Parathyroid adenoma (tissue), 2 donors: Measurements from ENCODE around the gene MMP24OS.

Experiments
- H2AFZ ChIP-seq: fragments of 300-600 bp; sonication (generic); one replicate; pipeline ENCODE4 v1.7.0; 2017; ENCODE audit warnings: antibody characterized with exemption, mild to moderate bottlenecking
- H3K27ac ChIP-seq: fragments of 300-600 bp; sonication (generic); one replicate; pipeline ENCODE4 v1.7.0; 2017
- H3K27me3 ChIP-seq: fragments of 300-600 bp; sonication (generic); one replicate; pipeline ENCODE4 v1.7.0; 2017; ENCODE audit warnings: low read length; ENCODE audit not compliant: control insufficient read depth, insufficient read depth
- H3K36me3 ChIP-seq: fragments of 300-600 bp; sonication (generic); one replicate; pipeline ENCODE4 v1.7.0; 2017; ENCODE audit warnings: low read length; ENCODE audit not compliant: control insufficient read depth, insufficient read depth
- H3K4me1 ChIP-seq: fragments of 300-600 bp; sonication (generic); one replicate; pipeline ENCODE4 v1.7.0; 2017; ENCODE audit warnings: control low read depth
- H3K4me2 ChIP-seq: fragments of 300-600 bp; sonication (generic); one replicate; pipeline ENCODE4 v1.7.0; 2017; ENCODE audit warnings: low read length
- H3K4me3 ChIP-seq: fragments of 300-600 bp; sonication (generic); one replicate; pipeline ENCODE4 v1.7.0; 2017; ENCODE audit warnings: low read depth, low read length
- H3K79me2 ChIP-seq: fragments of 300-600 bp; sonication (generic); one replicate; pipeline ENCODE4 v1.7.0; 2017; ENCODE audit warnings: control low read depth
- H3K9ac ChIP-seq: fragments of 300-600 bp; sonication (generic); one replicate; pipeline ENCODE4 v1.7.0; 2017; ENCODE audit warnings: mild to moderate bottlenecking
- H3K9me3 ChIP-seq: fragments of 300-600 bp; sonication (generic); one replicate; pipeline ENCODE4 v1.7.0; 2017; ENCODE audit warnings: low read length; ENCODE audit not compliant: control insufficient read depth
- TF ChIP-seq, protein P1 (sequence below): fragments of 300-600 bp; sonication (generic); IDR thresholded peaks from one replicate; pipeline ENCODE4 v1.7.0; 2017; ENCODE audit warnings: antibody characterized with exemption, mild to moderate bottlenecking
- donor health status: primary hyperparathyroidism.

The MMP24OS gene

DNA sequence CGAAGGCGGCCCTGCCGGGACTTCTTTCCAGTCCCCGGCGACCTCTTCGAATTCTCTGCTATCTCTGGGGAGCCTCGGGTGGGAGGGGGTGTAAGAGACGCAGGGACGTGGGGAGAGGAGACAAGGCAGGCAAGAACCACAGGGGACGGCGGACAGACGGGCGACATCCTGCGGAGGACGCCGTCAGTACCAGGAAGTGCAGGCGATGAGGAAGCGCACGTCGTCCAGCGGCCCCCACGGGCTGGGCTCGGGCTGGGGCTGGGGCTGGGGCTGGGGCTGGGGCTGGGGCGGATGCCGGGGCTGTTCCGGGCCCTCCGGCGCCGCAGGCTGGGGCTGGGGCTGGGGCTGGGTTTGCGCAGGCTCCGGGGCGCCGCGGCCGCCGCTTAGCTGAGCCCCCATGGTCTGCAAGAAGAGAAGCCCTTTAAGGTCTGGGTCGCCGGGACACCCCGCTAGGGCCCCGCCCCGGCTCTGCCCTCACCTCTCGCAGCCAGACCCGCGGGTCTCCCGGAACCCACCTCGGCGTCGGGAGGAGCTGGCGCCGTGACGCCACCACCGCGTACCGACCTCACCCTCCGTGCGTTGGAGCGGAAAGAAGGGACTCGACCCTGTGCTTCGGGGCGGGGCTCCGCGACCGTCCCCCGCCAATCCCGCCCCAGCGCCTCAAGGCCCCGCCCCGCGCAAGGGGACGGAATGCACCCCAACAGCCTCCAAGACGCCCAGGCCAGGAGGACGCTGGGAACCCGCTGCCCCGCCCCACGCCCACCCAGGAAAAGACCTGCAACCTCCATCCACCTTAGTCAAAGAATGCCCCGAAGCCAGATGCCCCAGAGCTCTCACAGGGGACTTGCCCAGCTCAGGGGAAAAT is at the start of gene MMP24OS:
TSS of gene MMP24OS (minus strand) at position 592 of the 865 bp plus-strand sequence. CDS start at position 399, 193 bp downstream.
- Histone ChIP-seq H2AFZ (peak within 1 kb of the TSS; percentile 84), H3K79me2 (peaks cover 8% of the 10 kb centered on the region), H3K4me3 (peak within 1 kb of the TSS; percentile 60), H3K9me3 (no peaks in the 10 kb centered on the region), H3K4me1 (peaks cover 14% of the 10 kb centered on the region), H3K27ac (peak within 1 kb of the TSS; percentile 84), H3K9ac (no peak within 1 kb of the TSS), H3K4me2 (peak within 1 kb of the TSS; percentile 88), H3K36me3 (no peaks in the 10 kb centered on the region), H3K27me3 (no peaks in the 10 kb centered on the region)
- TF ChIP-seq, protein P1, sequence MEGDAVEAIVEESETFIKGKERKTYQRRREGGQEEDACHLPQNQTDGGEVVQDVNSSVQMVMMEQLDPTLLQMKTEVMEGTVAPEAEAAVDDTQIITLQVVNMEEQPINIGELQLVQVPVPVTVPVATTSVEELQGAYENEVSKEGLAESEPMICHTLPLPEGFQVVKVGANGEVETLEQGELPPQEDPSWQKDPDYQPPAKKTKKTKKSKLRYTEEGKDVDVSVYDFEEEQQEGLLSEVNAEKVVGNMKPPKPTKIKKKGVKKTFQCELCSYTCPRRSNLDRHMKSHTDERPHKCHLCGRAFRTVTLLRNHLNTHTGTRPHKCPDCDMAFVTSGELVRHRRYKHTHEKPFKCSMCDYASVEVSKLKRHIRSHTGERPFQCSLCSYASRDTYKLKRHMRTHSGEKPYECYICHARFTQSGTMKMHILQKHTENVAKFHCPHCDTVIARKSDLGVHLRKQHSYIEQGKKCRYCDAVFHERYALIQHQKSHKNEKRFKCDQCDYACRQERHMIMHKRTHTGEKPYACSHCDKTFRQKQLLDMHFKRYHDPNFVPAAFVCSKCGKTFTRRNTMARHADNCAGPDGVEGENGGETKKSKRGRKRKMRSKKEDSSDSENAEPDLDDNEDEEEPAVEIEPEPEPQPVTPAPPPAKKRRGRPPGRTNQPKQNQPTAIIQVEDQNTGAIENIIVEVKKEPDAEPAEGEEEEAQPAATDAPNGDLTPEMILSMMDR: no peak

DNA sequence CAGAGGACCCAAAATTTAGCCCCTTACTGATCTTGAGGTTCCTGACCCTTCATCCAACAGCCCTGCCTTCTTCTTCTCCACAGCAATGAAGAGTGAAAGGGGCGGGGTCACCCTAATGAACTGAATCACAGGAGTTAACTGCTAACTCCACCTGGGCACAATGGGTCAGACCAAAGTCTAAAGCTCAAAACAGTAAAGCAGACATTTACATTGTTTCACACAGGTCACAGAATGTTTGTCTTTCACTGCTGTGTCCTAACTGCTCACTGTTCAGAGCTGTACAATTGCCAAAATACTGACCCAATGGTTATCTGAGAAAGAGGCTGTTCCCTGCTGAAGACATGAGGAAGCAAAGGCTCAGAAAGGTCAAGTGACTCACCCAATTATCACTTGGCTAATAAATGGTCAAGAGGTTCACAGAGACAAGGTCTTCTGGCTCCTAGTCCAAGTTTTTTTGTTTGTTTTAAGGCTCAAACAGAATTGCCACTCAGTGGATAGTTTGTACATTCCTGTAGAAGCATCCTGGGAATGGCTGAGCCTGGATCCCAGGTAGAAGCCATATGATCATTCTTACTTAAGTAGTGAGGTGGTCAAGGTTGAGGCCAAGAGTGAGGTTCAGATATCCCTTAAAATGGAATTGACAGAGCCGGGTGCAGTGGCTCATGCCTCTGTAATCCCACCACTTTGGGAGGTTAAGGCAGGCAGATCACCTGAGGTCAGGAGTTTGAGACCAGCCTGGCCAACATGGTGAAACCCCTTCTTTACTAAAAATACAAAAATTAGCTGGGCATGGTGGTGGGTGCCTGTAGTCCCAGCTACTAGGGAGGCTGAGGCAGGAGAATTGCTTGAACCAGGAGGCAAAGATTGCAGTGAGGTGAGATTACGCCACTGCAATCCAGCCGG is 49.4 kb upstream of the MMP24OS start:
- Histone ChIP-seq H3K4me3 (no peak overlapping the region), H3K9me3 (no peaks in the 10 kb centered on the region), H3K4me1 (no peaks in the 10 kb centered on the region), H3K27me3 (no peaks in the 10 kb centered on the region), H3K36me3 (no peaks in the 10 kb centered on the region), H3K79me2 (peaks cover 2% of the 10 kb centered on the region), H3K4me2 (no peak overlapping the region), H2AFZ (no peak overlapping the region), H3K9ac (no peak overlapping the region), H3K27ac (no peak overlapping the region)
- TF ChIP-seq, protein P1: no peak

DNA sequence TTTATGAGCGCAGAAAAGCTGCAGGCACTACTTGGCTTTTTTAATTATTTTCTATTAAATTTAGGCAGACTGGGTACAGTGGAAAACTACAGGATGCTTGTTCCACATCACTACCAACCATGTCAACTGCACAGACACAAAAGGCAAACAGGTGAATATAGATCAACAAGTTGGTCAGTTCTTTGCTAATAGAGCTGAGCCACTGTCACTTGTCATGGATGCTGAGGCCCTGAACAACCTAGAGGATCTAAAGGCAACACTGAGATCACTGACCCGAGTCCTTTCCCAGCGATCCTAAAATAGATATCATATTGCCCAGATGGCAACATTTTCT is 48.8 kb upstream of the MMP24OS start:
- H3K36me3 ChIP-seq: no peaks in the 10 kb centered on the region
- H3K4me3 ChIP-seq: no peak overlapping the region
- H3K9me3 ChIP-seq: no peaks in the 10 kb centered on the region
- H3K27ac ChIP-seq: no peak overlapping the region
- no peak overlapping the region for H2AFZ ChIP-seq
- TF ChIP-seq, protein P1: no peak
- H3K27me3 ChIP-seq: no peaks in the 10 kb centered on the region
- no peak overlapping the region for H3K4me2 ChIP-seq
- H3K4me1 ChIP-seq: no peaks in the 10 kb centered on the region
- peaks cover 2% of the 10 kb centered on the region for H3K79me2 ChIP-seq
- no peak overlapping the region for H3K9ac ChIP-seq

DNA sequence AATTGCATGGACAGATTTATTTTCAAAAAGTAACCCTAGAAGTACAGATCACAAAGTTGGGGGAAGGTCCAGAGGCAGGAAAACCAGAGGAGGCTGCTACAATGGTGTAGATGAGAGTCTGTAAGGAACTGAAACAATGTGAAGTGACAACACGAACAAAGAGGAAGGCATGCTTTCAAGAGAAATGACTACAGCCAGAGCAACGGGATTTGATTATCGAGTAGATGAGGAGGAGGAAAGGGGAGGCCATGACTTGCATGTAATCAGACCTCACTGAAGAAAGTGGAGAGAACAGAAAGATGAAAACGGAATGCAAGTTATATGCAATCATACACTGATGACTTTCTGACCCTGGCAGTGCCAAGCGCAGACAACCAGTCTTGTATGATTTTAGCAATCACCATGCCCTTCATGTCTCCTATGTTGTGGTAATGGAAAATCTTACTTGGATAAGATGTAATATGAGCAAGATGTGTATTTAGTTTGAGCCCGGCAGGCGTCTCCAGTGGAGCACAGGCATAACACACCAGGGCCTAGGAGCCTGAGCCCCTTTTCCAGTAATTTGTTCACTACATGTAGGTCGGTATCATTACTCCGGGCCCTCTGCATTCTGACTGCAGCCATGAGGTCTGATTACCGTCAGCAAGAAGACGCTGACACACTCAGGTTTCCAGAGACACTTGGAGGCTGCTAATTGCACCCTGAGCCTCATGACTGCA is 48.3 kb upstream of the MMP24OS start:
- H3K79me2 ChIP-seq: peaks cover 2% of the 10 kb centered on the region
- no peak overlapping the region for H3K27ac ChIP-seq
- no peak overlapping the region for H3K9ac ChIP-seq
- H2AFZ ChIP-seq: no peak overlapping the region
- H3K4me1 ChIP-seq: no peaks in the 10 kb centered on the region
- TF ChIP-seq, protein P1: no peak
- H3K36me3 ChIP-seq: no peaks in the 10 kb centered on the region
- no peak overlapping the region for H3K4me2 ChIP-seq
- no peaks in the 10 kb centered on the region for H3K9me3 ChIP-seq
- H3K27me3 ChIP-seq: no peaks in the 10 kb centered on the region
- H3K4me3 ChIP-seq: no peak overlapping the region
